Measurements from ENCODE around the gene HECTD1.

DNA sequence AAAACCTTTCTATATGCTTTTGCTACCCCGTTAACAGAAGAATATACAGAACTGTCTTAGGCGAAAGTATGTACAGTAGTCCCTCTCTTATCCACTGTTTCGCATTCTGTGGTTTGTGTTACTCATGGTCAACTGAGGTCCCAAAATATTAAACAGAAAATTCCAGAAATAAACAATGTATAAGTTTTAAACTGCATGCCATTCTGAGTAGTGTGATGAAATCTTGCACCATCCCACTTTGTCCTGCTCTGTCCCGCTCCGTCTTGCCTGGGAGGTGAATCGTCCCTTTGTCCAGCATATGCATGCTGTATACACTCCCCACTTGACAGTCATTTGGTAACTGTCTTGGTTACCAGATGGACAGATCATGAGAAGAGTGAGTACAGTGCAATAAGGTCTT lies 111.3 kb downstream of the HECTD1 start:
- TF ChIP-seq POLR2A (IDR thresholded peaks at IDR 0.05; ENCODE audit: low read depth, low read length): no peak
- TF ChIP-seq POLR2AphosphoS5 (IDR thresholded peaks at IDR 0.05; ENCODE audit: low read depth, low read length): no peak
